ENCODE data around the gene TTC7B.

DNA sequence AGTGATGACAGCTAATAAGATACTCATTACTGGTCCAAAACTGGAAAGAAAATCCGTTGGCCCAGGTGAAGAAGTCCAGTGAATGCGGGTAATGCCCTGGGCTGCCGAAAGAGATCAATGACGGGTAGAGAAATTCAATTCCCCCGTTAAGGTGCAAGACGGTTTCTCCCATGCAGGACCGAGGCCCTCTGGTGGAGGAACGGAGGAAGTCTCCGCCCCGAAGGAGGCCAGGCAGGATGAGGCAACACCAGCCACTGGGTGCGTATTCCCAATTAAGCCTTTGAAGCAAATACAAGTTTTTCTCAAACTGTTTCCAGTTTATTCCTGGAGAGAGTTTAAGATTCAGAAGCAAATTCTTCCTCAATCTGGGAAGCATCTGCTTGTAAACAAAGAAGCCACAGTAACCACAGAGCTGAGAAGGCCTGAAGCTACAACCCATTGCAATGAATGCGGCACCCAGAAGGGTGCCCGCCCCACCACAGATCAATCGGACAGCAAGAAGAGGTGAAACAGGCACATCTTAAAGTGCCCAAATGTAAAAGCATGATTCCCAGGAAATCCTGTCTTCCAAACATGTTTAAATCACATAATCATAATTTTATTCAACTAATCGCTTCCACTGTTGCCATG is 118.5 kb downstream of the TTC7B start:
- TF ChIP-seq EZH2 (IDR thresholded peaks at IDR 0.05) (no peak), POLR2AphosphoS5 (IDR thresholded peaks at IDR 0.05; ENCODE audit: low read depth, low read length) (no peak), POLR2A (IDR thresholded peaks at IDR 0.05; ENCODE audit: borderline replicate concordance, extremely low read depth, insufficient read depth, insufficient read length) (no peak), ZNF274 (IDR thresholded peaks at IDR 0.05; ENCODE audit: low read depth, low read length) (no peak), SIN3A (IDR thresholded peaks at IDR 0.05; ENCODE audit: low read depth) (no peak), ELF1 (IDR thresholded peaks at IDR 0.05; ENCODE audit: borderline replicate concordance, low read depth) (no peak)
- TF ChIP-seq, protein P1, sequence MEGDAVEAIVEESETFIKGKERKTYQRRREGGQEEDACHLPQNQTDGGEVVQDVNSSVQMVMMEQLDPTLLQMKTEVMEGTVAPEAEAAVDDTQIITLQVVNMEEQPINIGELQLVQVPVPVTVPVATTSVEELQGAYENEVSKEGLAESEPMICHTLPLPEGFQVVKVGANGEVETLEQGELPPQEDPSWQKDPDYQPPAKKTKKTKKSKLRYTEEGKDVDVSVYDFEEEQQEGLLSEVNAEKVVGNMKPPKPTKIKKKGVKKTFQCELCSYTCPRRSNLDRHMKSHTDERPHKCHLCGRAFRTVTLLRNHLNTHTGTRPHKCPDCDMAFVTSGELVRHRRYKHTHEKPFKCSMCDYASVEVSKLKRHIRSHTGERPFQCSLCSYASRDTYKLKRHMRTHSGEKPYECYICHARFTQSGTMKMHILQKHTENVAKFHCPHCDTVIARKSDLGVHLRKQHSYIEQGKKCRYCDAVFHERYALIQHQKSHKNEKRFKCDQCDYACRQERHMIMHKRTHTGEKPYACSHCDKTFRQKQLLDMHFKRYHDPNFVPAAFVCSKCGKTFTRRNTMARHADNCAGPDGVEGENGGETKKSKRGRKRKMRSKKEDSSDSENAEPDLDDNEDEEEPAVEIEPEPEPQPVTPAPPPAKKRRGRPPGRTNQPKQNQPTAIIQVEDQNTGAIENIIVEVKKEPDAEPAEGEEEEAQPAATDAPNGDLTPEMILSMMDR (IDR thresholded peaks at IDR 0.05 in 2 of 3, conservative IDR thresholded peaks at IDR 0.05 in 1 of 3; ENCODE audit: borderline replicate concordance in 1 of 3, insufficient read depth in 1 of 3, low read depth in 2 of 3, low read length in 2 of 3), result peak; percentile 91 to 95 (median 94)
